Measurements from ENCODE around the gene THOP1.

THOP1 gene

GRCh38 chr19:2807379-2808128 is 22.3 kb downstream of the THOP1 start:
- in situ Hi-C loops (cut with HindIII; ENCODE audit: low sequenced_read_pairs) = no loop called here
- DNase-seq (ENCODE audit: low read depth, low spot score) = no peak
- H3K4me3 ChIP-seq (ENCODE audit: low read depth, low read length) = no peak overlapping the region

DNA sequence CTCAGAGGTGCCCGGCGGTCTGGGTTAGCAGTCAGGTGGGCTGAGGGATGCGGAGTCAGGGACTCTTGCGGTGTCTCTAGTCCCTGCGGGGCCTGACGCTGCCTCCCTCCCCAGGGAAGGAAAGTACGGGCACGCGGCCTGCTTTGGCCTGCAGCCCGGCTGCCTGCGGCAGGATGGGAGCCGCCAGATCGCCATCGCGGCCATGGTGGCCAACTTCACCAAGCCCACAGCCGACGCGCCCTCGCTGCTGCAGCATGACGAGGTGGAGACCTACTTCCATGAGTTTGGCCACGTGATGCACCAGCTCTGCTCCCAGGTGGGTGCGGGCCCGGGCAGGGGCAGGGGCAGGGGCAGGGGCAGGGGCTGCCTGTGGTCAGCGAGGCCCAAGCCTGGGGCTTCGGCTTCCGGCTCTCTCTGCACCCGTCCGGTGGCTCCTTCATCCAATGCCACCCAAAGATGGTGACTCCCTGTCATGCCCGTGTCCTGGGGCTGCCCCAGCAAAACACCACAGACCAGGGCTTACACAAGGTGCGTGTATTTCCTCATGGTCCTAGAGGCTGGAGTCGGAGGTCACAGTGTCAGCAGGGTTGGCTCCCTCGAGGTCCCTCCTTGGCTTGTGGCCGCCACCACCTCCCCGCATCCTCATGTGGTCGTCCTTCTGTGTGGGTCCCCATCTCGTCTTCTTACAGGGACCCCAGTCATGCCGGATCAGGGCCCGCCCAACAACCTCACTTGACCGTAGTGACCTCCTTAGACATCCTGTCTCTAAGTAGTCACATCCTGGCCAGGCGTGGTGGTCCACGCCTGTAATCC is 23.0 kb downstream of the THOP1 start:
- no peak overlapping the region for H3K4me3 ChIP-seq (ENCODE audit: low read depth, low read length)
- in situ Hi-C loops (cut with HindIII; ENCODE audit: low sequenced_read_pairs) = no loop called here
- TF ChIP-seq, protein P1, sequence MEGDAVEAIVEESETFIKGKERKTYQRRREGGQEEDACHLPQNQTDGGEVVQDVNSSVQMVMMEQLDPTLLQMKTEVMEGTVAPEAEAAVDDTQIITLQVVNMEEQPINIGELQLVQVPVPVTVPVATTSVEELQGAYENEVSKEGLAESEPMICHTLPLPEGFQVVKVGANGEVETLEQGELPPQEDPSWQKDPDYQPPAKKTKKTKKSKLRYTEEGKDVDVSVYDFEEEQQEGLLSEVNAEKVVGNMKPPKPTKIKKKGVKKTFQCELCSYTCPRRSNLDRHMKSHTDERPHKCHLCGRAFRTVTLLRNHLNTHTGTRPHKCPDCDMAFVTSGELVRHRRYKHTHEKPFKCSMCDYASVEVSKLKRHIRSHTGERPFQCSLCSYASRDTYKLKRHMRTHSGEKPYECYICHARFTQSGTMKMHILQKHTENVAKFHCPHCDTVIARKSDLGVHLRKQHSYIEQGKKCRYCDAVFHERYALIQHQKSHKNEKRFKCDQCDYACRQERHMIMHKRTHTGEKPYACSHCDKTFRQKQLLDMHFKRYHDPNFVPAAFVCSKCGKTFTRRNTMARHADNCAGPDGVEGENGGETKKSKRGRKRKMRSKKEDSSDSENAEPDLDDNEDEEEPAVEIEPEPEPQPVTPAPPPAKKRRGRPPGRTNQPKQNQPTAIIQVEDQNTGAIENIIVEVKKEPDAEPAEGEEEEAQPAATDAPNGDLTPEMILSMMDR (IDR thresholded peaks at IDR 0.05; ENCODE audit: low read depth, low read length) = no peak
- no peak for DNase-seq (ENCODE audit: low read depth, low spot score)

More at GRCh38 chr19:2807379-2808128, 22.3 kb downstream of the THOP1 start:
- TF ChIP-seq, protein P1 (IDR thresholded peaks at IDR 0.05; ENCODE audit: low read depth, low read length) = no peak

DNA sequence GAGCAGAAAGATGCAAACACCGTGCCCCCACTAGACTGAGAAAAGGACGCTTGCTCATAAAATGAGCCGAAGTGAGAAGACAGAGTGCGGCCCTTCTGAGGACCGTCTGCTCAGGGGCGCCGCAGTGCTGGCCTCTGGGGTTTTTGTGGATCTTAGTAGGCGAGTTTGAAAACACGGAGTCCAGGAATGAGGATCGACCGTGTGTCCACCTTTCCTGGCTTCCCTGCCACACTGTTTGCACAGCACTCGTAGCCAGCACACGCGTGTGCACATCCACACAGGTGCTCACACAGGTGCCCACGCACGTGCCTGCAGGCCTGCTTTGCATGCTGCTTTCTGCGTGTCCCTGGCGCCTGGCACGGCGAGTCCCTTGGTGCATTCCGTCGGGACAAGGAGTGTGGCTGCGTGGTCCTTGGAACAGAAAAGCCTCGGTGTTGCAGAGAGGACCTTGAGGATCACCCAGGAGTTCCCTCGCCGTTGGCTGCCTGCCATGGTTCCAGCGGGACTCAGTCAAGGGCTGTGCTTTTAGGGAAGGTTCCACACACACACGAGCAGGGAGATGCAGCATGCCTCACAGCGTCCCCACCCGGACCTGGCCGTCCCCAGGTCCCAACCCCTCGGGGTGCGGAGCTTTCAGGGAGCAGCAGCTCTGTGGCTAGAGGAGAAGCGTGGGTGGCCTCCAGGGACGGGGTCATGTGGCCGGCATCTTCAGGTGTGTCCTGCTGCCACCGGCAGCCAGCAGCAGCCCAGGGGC is 24.3 kb downstream of the THOP1 start:
- in situ Hi-C loops (cut with HindIII; ENCODE audit: low sequenced_read_pairs) = no loop called here
- no peak for DNase-seq (ENCODE audit: low read depth, low spot score)
- TF ChIP-seq, protein P1 (IDR thresholded peaks at IDR 0.05; ENCODE audit: low read depth, low read length) = no peak
- H3K4me3 ChIP-seq (ENCODE audit: low read depth, low read length) = no peak overlapping the region

GRCh38 chr19:2810141-2811091 is 25.1 kb downstream of the THOP1 start:
- TF ChIP-seq, protein P1 (IDR thresholded peaks at IDR 0.05; ENCODE audit: low read depth, low read length) = no peak
- in situ Hi-C loops (cut with HindIII; ENCODE audit: low sequenced_read_pairs) = no loop called here
- no peak for DNase-seq (ENCODE audit: low read depth, low spot score)
- H3K4me3 ChIP-seq (ENCODE audit: low read depth, low read length) = no peak overlapping the region

DNA sequence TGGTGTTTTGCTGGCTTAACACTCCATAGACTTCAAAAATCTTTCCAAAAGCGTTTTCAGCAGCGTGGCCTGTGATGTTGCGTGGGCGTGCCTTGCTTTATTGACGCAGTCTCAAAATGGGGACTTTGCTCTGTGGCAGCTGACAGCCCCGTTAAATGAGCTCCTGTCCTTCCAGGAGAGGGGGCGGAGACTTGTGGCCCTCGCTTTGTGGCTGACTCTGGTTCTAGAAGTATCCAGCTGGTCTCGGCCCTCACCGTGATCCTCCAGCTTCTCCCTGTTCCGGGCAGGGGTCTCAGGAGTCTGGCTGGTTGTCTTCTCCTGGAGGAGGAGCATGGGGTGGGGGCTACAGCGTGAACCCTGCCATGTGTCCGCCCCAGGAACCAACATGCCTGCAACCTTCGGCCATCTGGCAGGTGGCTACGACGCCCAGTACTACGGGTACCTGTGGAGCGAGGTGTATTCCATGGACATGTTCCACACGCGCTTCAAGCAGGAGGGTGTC is 26.0 kb downstream of the THOP1 start:
- TF ChIP-seq, protein P1 (IDR thresholded peaks at IDR 0.05; ENCODE audit: low read depth, low read length) = no peak
- H3K4me3 ChIP-seq (ENCODE audit: low read depth, low read length) = no peak overlapping the region
- in situ Hi-C loops (cut with HindIII; ENCODE audit: low sequenced_read_pairs) = no loop called here
- DNase-seq (ENCODE audit: low read depth, low spot score) = no peak
